ENCODE measurements around the gene ZNF436. TPM values are rescaled to one million over a fixed set of nuclear protein-coding genes. Genes with fewer than 3 reads are reported as not detected.
A peak's percentile ranks its signal among the peaks of the same experiment; 100 is the strongest.
"Not testable (repeated sequence)": the region's sequence is repeated elsewhere in the genome, so short reads cannot be mapped to it uniquely, and the experiment has no call there.

ZNF436 gene
- total RNA-seq, 1 donor = 4.5 TPM

DNA sequence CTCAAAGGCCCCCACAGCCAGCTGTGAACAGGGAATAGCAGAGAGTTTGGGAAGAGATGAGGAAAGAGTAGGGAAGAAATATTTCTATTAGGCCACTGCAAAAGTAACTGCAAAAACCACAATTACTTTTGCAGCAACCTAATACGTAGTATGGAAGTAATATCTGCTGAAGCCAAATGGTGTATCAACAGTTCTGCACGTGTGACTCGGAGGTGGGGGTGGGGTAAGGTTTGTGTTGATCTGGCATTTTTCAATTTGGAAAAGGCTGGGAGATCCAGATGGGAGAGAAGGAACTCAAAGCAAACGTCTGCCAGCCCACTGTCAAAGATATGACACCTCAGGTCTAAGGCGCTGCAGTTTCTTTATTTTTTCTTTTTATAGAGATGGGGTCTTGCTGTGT, 11.1 kb upstream of the ZNF436 start:
- Histone ChIP-seq H3K9me3 (ENCODE audit: low read depth, low read length) (no peaks in the 10 kb centered on the region), H3K4me3 (ENCODE audit: low read length) (no peak overlapping the region), H3K27me3 (ENCODE audit: insufficient read depth, low read length) (no peaks in the 10 kb centered on the region), H3K4me1 (ENCODE audit: insufficient read depth, low read length) (peaks cover 14% of the 10 kb centered on the region)

DNA sequence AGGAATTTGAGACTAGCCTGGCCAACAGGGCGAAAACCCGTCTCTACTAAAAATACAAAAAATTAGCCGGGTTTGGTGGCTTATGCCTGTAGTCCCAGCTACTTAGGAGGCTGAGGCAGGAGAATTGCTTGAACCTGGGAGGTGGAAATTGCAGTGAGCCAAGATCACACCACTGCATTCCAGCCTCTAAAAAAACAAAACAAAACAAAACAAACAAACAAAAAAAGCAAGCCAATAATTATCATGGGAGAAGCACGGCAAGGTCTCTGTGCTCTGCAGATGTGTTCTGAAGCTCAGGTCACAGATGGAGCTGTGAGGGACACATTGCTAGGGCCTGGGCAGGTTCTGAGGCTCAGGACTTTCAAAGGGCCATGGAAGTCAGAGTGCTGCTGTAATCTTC, 10.6 kb upstream of the ZNF436 start:
- not testable (repeated sequence) for H3K4me3 ChIP-seq (ENCODE audit: low read length); H3K27me3 ChIP-seq (ENCODE audit: insufficient read depth, low read length); H3K9me3 ChIP-seq (ENCODE audit: low read depth, low read length)
- H3K4me1 ChIP-seq (ENCODE audit: insufficient read depth, low read length) = peaks cover 14% of the 10 kb centered on the region

- Histone ChIP-seq H3K27me3 (ENCODE audit: insufficient read depth, low read length) (no peaks in the 10 kb centered on the region), H3K4me1 (ENCODE audit: insufficient read depth, low read length) (peaks cover 14% of the 10 kb centered on the region), H3K9me3 (ENCODE audit: low read depth, low read length) (no peaks in the 10 kb centered on the region), H3K4me3 (ENCODE audit: low read length) (no peak overlapping the region)
Measured at GRCh38 chr1:23376890-23377811, 7.5 kb upstream of the ZNF436 start.

- H3K4me3 ChIP-seq (ENCODE audit: low read length); H3K27me3 ChIP-seq (ENCODE audit: insufficient read depth, low read length); H3K9me3 ChIP-seq (ENCODE audit: low read depth, low read length): not testable (repeated sequence)
- H3K4me1 ChIP-seq (ENCODE audit: insufficient read depth, low read length) = peaks cover 25% of the 10 kb centered on the region
Measured at GRCh38 chr1:23374079-23374735, 4.6 kb upstream of the ZNF436 start.

- Histone ChIP-seq H3K4me1 (ENCODE audit: insufficient read depth, low read length) (peaks cover 19% of the 10 kb centered on the region), H3K27me3 (ENCODE audit: insufficient read depth, low read length) (no peaks in the 10 kb centered on the region), H3K4me3 (ENCODE audit: low read length) (no peak overlapping the region), H3K9me3 (ENCODE audit: low read depth, low read length) (no peaks in the 10 kb centered on the region)
Measured at GRCh38 chr1:23371987-23372880, 2.6 kb upstream of the ZNF436 start.

DNA sequence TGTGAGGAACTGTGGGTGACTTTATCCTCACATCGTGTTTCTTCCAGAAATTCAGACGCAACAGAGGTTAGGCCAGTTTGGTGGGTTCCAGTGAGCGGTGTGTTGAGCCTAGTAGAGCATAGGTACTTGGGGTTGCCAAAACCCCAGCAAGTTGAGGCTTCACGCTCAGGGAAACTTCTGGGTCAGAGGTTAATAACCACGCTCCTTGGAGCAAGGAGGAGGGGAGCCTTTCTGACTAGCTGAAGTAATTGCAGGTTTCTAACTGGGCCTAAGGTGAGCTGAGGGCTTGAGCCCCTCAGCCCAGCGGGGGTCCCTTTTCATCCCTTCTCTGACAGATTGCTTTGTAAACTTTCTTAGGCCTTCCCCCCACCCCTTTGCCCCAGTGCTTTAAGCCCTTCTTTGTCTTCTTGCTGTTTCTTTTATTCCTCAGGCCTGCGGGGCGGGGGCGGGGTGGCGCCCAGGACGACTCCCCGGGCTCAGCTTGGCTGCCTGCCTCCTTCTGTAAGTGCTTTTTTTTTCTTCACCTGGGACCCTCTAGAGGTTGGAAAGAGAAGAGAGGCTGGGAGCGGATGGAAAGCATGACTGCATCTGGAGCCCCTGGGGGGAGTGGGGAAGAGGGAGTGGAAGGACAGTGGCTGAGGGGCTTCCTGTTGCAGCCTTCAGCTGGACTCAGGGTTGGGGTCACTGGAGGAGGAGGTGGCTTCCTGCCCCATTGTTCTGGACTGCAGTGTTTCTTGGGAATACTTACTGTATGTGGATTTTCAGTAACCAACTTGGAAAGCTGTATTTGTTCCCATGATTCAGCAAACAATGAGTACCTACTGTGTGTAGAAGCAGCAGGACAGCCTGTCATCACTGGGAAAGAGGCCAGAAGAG, 1.3 kb upstream of the ZNF436 start:
- Histone ChIP-seq H3K9me3 (ENCODE audit: low read depth, low read length) (no peaks in the 10 kb centered on the region), H3K4me1 (ENCODE audit: insufficient read depth, low read length) (peaks cover 24% of the 10 kb centered on the region), H3K4me3 (ENCODE audit: low read length) (no peak overlapping the region), H3K27me3 (ENCODE audit: insufficient read depth, low read length) (no peaks in the 10 kb centered on the region)

DNA sequence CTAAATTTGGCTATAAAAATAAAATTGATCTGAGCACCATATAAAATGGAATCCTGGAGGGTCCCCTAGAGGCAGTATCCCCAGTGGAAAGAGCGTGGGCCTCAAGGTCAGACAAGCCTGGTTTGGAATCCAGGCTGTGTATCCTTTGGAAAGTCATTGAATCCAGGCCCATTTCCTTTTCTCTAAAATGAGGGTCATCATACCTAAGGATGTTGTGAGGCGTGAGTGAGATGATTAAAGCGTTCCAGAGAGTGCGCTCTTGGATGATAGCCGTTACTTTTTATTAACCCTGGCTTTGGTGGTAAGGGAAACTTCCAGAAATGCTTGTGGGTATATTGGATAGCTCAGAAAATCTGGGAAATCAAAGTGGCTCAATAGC, 683 bp upstream of the ZNF436 start:
- no peaks in the 10 kb centered on the region for H3K27me3 ChIP-seq (ENCODE audit: insufficient read depth, low read length)
- H3K4me3 ChIP-seq (ENCODE audit: low read length) = no peak overlapping the region
- peaks cover 24% of the 10 kb centered on the region for H3K4me1 ChIP-seq (ENCODE audit: insufficient read depth, low read length)
- H3K9me3 ChIP-seq (ENCODE audit: low read depth, low read length) = no peaks in the 10 kb centered on the region

DNA sequence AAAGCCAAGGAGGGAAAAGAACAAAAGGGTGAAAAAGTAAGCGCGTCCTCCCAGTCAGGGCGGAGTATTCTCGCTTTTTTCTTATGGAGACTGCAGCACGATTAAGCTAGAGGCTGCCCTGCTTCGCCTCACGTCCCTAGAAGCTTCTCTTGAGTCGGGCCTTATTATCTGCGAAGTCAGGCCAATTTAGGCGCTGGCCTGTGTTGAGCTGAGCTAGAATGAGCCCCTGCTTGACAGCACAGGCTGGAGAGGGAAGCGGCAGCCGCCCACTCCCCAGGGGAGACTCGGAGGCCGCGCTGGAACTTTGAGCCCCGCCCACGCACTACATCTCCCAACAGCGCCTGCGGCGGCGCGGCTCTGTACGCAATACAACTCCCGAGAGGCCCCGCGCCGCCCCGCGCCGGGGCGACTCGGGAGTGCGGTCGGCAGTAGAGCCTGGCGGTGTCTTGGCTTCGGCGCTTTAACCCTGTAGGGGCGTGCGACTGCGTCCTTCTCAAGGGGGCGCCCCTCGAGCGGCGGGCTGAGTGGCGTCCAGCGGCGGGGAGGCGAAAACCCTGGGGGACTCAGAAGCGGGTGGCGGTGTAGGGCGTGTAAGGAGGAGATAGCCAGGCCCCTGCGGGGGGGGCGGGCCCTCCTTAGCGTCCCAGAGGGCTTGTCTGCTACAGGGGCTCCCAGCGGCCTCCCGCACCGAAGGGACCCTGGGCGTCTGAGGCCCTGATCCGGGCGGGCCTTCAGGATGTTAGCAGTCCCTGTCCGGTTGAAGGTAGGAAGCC, 888 bp downstream of the ZNF436 start:
- peaks cover 8% of the 10 kb centered on the region for H3K9me3 ChIP-seq (ENCODE audit: low read depth, low read length)
- peak overlapping the region; percentile 95 for H3K4me3 ChIP-seq (ENCODE audit: low read length)
- H3K27me3 ChIP-seq (ENCODE audit: insufficient read depth, low read length) = no peaks in the 10 kb centered on the region
- peaks cover 24% of the 10 kb centered on the region for H3K4me1 ChIP-seq (ENCODE audit: insufficient read depth, low read length)

DNA sequence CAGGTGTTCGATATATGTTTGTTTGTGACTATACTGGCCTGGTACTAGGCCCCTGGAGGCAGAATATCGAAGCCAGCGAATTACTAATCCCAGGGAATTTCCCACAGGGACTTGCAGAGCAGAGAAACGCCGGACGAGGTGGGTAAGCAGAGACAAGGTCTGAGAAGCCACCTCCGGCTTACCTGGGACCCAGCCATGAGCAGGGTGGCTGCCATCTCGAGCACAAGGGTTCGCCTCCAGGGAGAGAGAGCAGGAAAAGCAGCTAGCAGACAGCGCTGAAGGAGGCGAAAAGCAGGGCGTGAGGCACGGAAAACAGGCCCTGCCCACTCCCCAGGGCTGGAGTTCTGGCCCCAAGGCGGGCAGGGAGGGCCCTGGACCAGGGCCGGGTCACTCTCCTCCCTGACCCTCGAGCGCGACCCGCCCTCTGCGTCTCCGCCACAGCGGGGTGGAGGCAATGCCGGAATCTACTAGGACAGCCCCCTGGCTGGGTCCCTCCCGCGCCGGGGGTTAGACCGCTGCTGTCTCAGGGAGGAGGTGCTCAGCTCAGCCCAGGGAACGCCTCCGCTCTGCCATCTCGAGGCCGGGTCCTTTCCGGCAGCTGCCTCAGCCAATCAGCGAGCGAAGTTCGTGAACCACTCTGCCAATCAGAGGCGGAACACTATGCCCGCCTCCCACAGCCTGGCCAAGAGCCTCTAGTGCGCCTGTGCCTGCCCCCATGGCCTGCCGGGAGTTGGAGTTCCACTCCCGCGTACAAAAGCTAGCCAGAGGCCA, 1.7 kb downstream of the ZNF436 start:
- Histone ChIP-seq H3K4me1 (ENCODE audit: insufficient read depth, low read length) (peaks cover 24% of the 10 kb centered on the region), H3K9me3 (ENCODE audit: low read depth, low read length) (peaks cover 15% of the 10 kb centered on the region), H3K4me3 (ENCODE audit: low read length) (peak overlapping the region; percentile 95), H3K27me3 (ENCODE audit: insufficient read depth, low read length) (no peaks in the 10 kb centered on the region)

- Histone ChIP-seq H3K4me3 (ENCODE audit: low read length) (peak overlapping the region; percentile 95), H3K4me1 (ENCODE audit: insufficient read depth, low read length) (peaks cover 24% of the 10 kb centered on the region), H3K9me3 (ENCODE audit: low read depth, low read length) (peaks cover 21% of the 10 kb centered on the region), H3K27me3 (ENCODE audit: insufficient read depth, low read length) (no peaks in the 10 kb centered on the region)
Measured at GRCh38 chr1:23367451-23367790, 2.2 kb downstream of the ZNF436 start.

- Histone ChIP-seq H3K27me3 (ENCODE audit: insufficient read depth, low read length) (no peaks in the 10 kb centered on the region), H3K4me3 (ENCODE audit: low read length) (no peak overlapping the region), H3K4me1 (ENCODE audit: insufficient read depth, low read length) (peaks cover 24% of the 10 kb centered on the region)
Measured at GRCh38 chr1:23366598-23366997, 3.0 kb downstream of the ZNF436 start.

GRCh38 chr1:23366146-23366545, 3.5 kb downstream of the ZNF436 start:
- Histone ChIP-seq H3K4me1 (ENCODE audit: insufficient read depth, low read length) (peaks cover 24% of the 10 kb centered on the region), H3K4me3 (ENCODE audit: low read length) (no peak overlapping the region), H3K27me3 (ENCODE audit: insufficient read depth, low read length) (no peaks in the 10 kb centered on the region), H3K9me3 (ENCODE audit: low read depth, low read length) (peaks cover 34% of the 10 kb centered on the region)

More at GRCh38 chr1:23366598-23366997, 3.0 kb downstream of the ZNF436 start:
- H3K9me3 ChIP-seq (ENCODE audit: low read depth, low read length) = peaks cover 29% of the 10 kb centered on the region

DNA sequence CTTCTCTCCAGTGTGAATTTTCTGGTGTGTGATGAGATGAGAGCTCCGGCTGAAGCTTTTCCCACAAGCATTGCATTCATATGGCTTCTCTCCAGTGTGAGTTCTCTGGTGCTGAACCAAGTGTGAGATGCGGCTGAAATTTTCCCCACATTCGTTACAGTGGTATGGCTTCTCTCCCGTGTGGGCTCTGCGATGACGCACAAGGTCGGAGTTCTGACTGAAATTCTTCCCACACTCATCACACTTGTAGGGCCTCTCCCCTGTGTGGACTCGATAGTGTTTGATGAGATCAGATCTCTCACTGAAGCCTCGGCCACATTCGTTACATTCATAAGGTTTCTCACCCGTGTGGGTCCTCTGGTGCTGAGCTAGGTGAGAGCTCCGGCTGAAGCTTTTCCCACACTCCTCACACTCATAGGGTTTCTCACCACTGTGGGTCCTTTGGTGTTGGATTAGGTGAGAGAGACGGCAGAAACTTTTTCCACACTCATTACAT, 7.4 kb downstream of the ZNF436 start:
- peaks cover 52% of the 10 kb centered on the region for H3K9me3 ChIP-seq (ENCODE audit: low read depth, low read length)
- peaks cover 5% of the 10 kb centered on the region for H3K4me1 ChIP-seq (ENCODE audit: insufficient read depth, low read length)
- no peak overlapping the region for H3K4me3 ChIP-seq (ENCODE audit: low read length)
- H3K27me3 ChIP-seq (ENCODE audit: insufficient read depth, low read length) = no peaks in the 10 kb centered on the region
